Testis (tissue), 2 donors: Measurements from ENCODE around the gene DGKD.

Experiments
- CTCF ChIP-seq, 3 experiments: fragments of 450-650 bp in 2 of 3; fragments of 200-600 bp in 1 of 3; sonication (generic) in 1 of 3; IDR thresholded peaks; one replicate each; pipeline ENCODE4 v1.5.1; 2016 to 2019; ENCODE audit warnings: antibody characterized with exemption in 3 of 3, mild to moderate bottlenecking in 2 of 3, moderate library complexity in 1 of 3
- POLR2A ChIP-seq: fragments of 450-650 bp; IDR thresholded peaks from one replicate; pipeline ENCODE4 v1.6.1; 2017; ENCODE audit warnings: antibody characterized with exemption, mild to moderate bottlenecking, moderate library complexity

GRCh38 chr2:233389601-233390125 is 35.4 kb downstream of the DGKD start:
- TF ChIP-seq CTCF (IDR thresholded peaks at IDR 0.05) (no peak), POLR2A (no peak)
